Vagina (tissue), 2 donors: Measurements from ENCODE around the gene CCSER1. TPM values are rescaled to one million over a fixed set of nuclear protein-coding genes. Genes with fewer than 3 reads are reported as not detected.

Experiments
- DNase-seq, 2 donors: peaks; one replicate each; pipeline ENCODE4 v3.0.0-alpha.2; 2017; ENCODE audit errors: extremely low spot score in 2 of 2
- H3K27ac ChIP-seq: fragments of 200-600 bp; sonication (generic); one replicate; pipeline ENCODE4 v1.5.1; 2019
- H3K27me3 ChIP-seq: fragments of 200-600 bp; sonication (generic); one replicate; pipeline ENCODE4 v1.5.1; 2019
- H3K36me3 ChIP-seq, 2 donors: fragments of 200-600 bp; sonication (generic); one replicate each; pipeline ENCODE4 v1.5.1; 2017 to 2019
- H3K4me1 ChIP-seq: fragments of 200-600 bp; sonication (generic); one replicate; pipeline ENCODE4 v1.5.1; 2019
- H3K4me3 ChIP-seq, 2 donors: fragments of 200-600 bp; sonication (generic); 1 replicate in 1 of 2; 2 replicates in 1 of 2; pipeline ENCODE4 v1.5.1; 2016 to 2019
- H3K9me3 ChIP-seq: fragments of 200-600 bp; sonication (generic); one replicate; pipeline ENCODE4 v1.5.1; 2019
- CTCF ChIP-seq, 3 experiments: fragments of 450-650 bp in 2 of 3; fragments of 200-600 bp in 1 of 3; sonication (generic) in 1 of 3; IDR thresholded peaks; one replicate each; pipeline ENCODE4 v1.5.1; 2017 to 2019; ENCODE audit warnings: antibody characterized with exemption in 3 of 3, mild to moderate bottlenecking in 2 of 3, moderate library complexity in 2 of 3
- POLR2A ChIP-seq, 2 donors: fragments of 450-650 bp; IDR thresholded peaks; one replicate each; pipeline ENCODE4 v1.6.1; 2017; ENCODE audit warnings: antibody characterized with exemption in 2 of 2, mild to moderate bottlenecking in 2 of 2, moderate library complexity in 2 of 2
- POLR2AphosphoS5 ChIP-seq, 2 donors: sonication (generic); formaldehyde crosslinking; IDR thresholded peaks; one replicate each; pipeline ENCODE4 v1.9.0; 2017; ENCODE audit warnings: antibody characterized with exemption in 2 of 2, mild to moderate bottlenecking in 2 of 2, low read depth in 1 of 2; ENCODE audit not compliant: insufficient read depth in 1 of 2
- intact Hi-C: fragments of 100-400 bp; cut with DNase I; formaldehyde crosslinking; loops from one replicate; pipeline ENCODE4 v1.15.1; 2023
- total RNA-seq: library from RNA; depleted of rRNA; stranded (reverse); fragments of >200 nt; gene quantifications from one replicate; pipeline ENCODE4 v1.2.3, GENCODE V29; 2016

The CCSER1 gene
- 8.1 TPM for total RNA-seq

- H3K4me1 ChIP-seq = peaks cover 9% of the 10 kb centered on the region
- H3K27ac ChIP-seq = peak within 1 kb of the TSS; percentile 71
- no peaks in the 10 kb centered on the region for H3K9me3 ChIP-seq
- H3K36me3 ChIP-seq = no peaks in the 10 kb centered on the region
- DNase-seq = peak in 1 of 2 donors; percentile 88
- TF ChIP-seq CTCF (IDR thresholded peaks at IDR 0.05) (no peak), POLR2AphosphoS5 (IDR thresholded peaks at IDR 0.05; ENCODE audit: insufficient read depth in 1 of 2, low read depth in 1 of 2) (peak in 1 of 2 donors; percentile 83), POLR2A (IDR thresholded peaks at IDR 0.05) (peak in 1 of 2 donors; percentile 66)
- intact Hi-C loops = no loop called here
- no peaks in the 10 kb centered on the region for H3K27me3 ChIP-seq
- peak within 1 kb of the TSS; percentile 70 to 72 for H3K4me3 ChIP-seq
These were observed at the start of gene CCSER1 for GRCh38 chr4:90127223-90127705. Gene CCSER1, plus strand, starts transcription at chr4:90127394.

- Histone ChIP-seq H3K27ac (no peak overlapping the region), H3K27me3 (no peaks in the 10 kb centered on the region), H3K4me1 (no peaks in the 10 kb centered on the region), H3K36me3 (no peaks in the 10 kb centered on the region), H3K4me3 (no peak overlapping the region), H3K9me3 (no peaks in the 10 kb centered on the region)
- DNase-seq = no peak
- intact Hi-C loops = no loop called here
- no peak for TF ChIP-seq POLR2A (IDR thresholded peaks at IDR 0.05)
- no peak for TF ChIP-seq POLR2AphosphoS5 (IDR thresholded peaks at IDR 0.05; ENCODE audit: insufficient read depth in 1 of 2, low read depth in 1 of 2)
- no peak for TF ChIP-seq CTCF (IDR thresholded peaks at IDR 0.05)
These were observed 48.8 kb upstream of the CCSER1 start for GRCh38 chr4:90078440-90078839.

DNA sequence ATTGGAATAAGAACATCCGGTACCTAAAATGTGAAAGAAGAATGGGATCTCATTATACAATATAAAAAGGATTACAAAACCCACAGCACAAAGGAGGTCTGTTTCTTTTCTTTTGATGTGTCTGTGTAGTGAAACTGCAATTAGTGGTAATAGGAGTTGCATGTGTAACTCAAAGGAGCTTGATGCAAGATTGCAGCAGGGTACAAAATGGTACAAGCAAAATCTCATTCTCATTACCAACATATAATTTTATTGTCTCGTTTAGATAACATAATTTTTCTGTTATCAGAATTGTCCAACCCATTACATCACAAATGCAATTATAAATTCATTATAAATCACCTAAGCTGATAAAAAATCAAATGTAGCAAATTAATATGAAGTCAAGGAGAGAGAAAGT, 47.1 kb upstream of the CCSER1 start:
- TF ChIP-seq POLR2AphosphoS5 (IDR thresholded peaks at IDR 0.05; ENCODE audit: insufficient read depth in 1 of 2, low read depth in 1 of 2) = no peak
- TF ChIP-seq CTCF (IDR thresholded peaks at IDR 0.05) = no peak
- TF ChIP-seq POLR2A (IDR thresholded peaks at IDR 0.05) = no peak
- H3K4me1 ChIP-seq = no peaks in the 10 kb centered on the region
- DNase-seq = no peak
- no peaks in the 10 kb centered on the region for H3K36me3 ChIP-seq
- intact Hi-C loops = no loop called here
- H3K9me3 ChIP-seq = no peaks in the 10 kb centered on the region
- no peaks in the 10 kb centered on the region for H3K27me3 ChIP-seq
- H3K4me3 ChIP-seq = no peak overlapping the region
- H3K27ac ChIP-seq = no peak overlapping the region

GRCh38 chr4:90081432-90082144, 45.6 kb upstream of the CCSER1 start:
- TF ChIP-seq POLR2AphosphoS5 (IDR thresholded peaks at IDR 0.05; ENCODE audit: insufficient read depth in 1 of 2, low read depth in 1 of 2) = no peak
- no peak for TF ChIP-seq CTCF (IDR thresholded peaks at IDR 0.05)
- no peak for TF ChIP-seq POLR2A (IDR thresholded peaks at IDR 0.05)
- Histone ChIP-seq H3K27me3 (no peaks in the 10 kb centered on the region), H3K27ac (no peak overlapping the region), H3K4me1 (no peaks in the 10 kb centered on the region), H3K36me3 (no peaks in the 10 kb centered on the region), H3K9me3 (no peaks in the 10 kb centered on the region), H3K4me3 (no peak overlapping the region)
- no peak for DNase-seq
- intact Hi-C loops = no loop called here

DNA sequence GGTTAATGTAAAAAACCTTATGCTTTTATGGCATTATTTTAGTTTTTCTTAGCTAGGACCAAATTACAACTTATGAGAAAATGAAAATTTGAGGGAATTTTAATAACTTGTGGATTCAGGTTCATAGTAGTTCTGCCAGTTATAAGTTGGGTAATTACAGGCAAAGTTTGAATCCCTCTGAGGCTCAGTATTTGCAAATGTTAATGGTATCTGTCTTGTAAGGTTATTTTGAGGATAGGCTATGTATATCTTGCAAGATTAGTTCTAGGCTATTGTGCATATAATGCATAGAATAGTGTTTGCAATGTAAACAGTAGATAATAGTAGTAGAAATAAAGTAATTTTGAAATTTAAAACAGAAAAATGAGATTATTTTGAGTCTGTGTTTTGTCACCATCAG, 44.7 kb upstream of the CCSER1 start:
- no peak for DNase-seq
- H3K36me3 ChIP-seq = no peaks in the 10 kb centered on the region
- H3K4me1 ChIP-seq = no peaks in the 10 kb centered on the region
- TF ChIP-seq POLR2A (IDR thresholded peaks at IDR 0.05) = no peak
- TF ChIP-seq CTCF (IDR thresholded peaks at IDR 0.05) = no peak
- no peak for TF ChIP-seq POLR2AphosphoS5 (IDR thresholded peaks at IDR 0.05; ENCODE audit: insufficient read depth in 1 of 2, low read depth in 1 of 2)
- no peak overlapping the region for H3K27ac ChIP-seq
- intact Hi-C loops = no loop called here
- H3K27me3 ChIP-seq = no peaks in the 10 kb centered on the region
- no peak overlapping the region for H3K4me3 ChIP-seq
- H3K9me3 ChIP-seq = no peaks in the 10 kb centered on the region
